Ishikawa (cell line): Measurements from ENCODE around the gene PLIN4.

Experiments used
- CEBPB ChIP-seq: IDR thresholded peaks from 2 replicates; pipeline ENCODE4 v1.6.1; 2012
- EP300 ChIP-seq: IDR thresholded peaks from 2 replicates; pipeline ENCODE4 v1.6.1; 2012; ENCODE audit warnings: borderline replicate concordance
- MAX ChIP-seq: IDR thresholded peaks from 2 replicates; pipeline ENCODE4 v1.6.1; 2012
- REST ChIP-seq: IDR thresholded peaks from 2 replicates; pipeline ENCODE4 v1.6.1; 2012; ENCODE audit warnings: low read depth, mild to moderate bottlenecking

GRCh38 chr19:4500841-4501591, 17.3 kb downstream of the PLIN4 start:
- TF ChIP-seq CEBPB (no peak), EP300 (no peak), MAX (no peak), REST (no peak)
